Ishikawa (cell line): ENCODE measurements around the gene C11orf24.

Experiments used
- CEBPB ChIP-seq: IDR thresholded peaks from 2 replicates; pipeline ENCODE4 v1.6.1; 2012
- CREB1 ChIP-seq: IDR thresholded peaks from 2 replicates; pipeline ENCODE4 v1.6.1; 2012; ENCODE audit warnings: low read depth
- EGR1 ChIP-seq: IDR thresholded peaks from 2 replicates; pipeline ENCODE4 v1.6.1; 2012
- EP300 ChIP-seq: IDR thresholded peaks from 2 replicates; pipeline ENCODE4 v1.6.1; 2012; ENCODE audit warnings: borderline replicate concordance
- FOXM1 ChIP-seq: IDR thresholded peaks from 2 replicates; pipeline ENCODE4 v1.6.1; 2012; ENCODE audit warnings: low read depth, borderline replicate concordance
- MAX ChIP-seq: IDR thresholded peaks from 2 replicates; pipeline ENCODE4 v1.6.1; 2012
- NFIC ChIP-seq: IDR thresholded peaks from 2 replicates; pipeline ENCODE4 v1.6.1; 2012
- RAD21 ChIP-seq: IDR thresholded peaks from 2 replicates; pipeline ENCODE4 v1.6.1; 2012; ENCODE audit warnings: low read depth
- REST ChIP-seq: IDR thresholded peaks from 2 replicates; pipeline ENCODE4 v1.6.1; 2012; ENCODE audit warnings: low read depth, mild to moderate bottlenecking
- TAF1 ChIP-seq: IDR thresholded peaks from 2 replicates; pipeline ENCODE4 v1.6.1; 2012; ENCODE audit warnings: low read depth, mild to moderate bottlenecking
- TCF12 ChIP-seq: IDR thresholded peaks from 2 replicates; pipeline ENCODE4 v1.6.1; 2012; ENCODE audit warnings: low read depth
- TEAD4 ChIP-seq: IDR thresholded peaks from 2 replicates; pipeline ENCODE4 v1.6.1; 2012
- YY1 ChIP-seq: IDR thresholded peaks from 2 replicates; pipeline ENCODE4 v1.6.1; 2012; ENCODE audit warnings: low read depth

GRCh38 chr11:68258363-68258765 is 13.4 kb downstream of the C11orf24 start:
- no peak for TF ChIP-seq YY1
- no peak for TF ChIP-seq CREB1
- TF ChIP-seq TCF12: no peak
- no peak for TF ChIP-seq EGR1
- TF ChIP-seq RAD21: no peak
- no peak for TF ChIP-seq FOXM1
- TF ChIP-seq CEBPB: no peak
- no peak for TF ChIP-seq TEAD4
- no peak for TF ChIP-seq REST
- TF ChIP-seq TAF1: no peak
- no peak for TF ChIP-seq MAX
- no peak for TF ChIP-seq EP300
- no peak for TF ChIP-seq NFIC
